ENCODE data around the gene IDH3G. TPM values are rescaled to one million over a fixed set of nuclear protein-coding genes. Genes with fewer than 3 reads are reported as not detected.

The IDH3G gene
- total RNA-seq, 1 experiment from 2014 or later, result 46.5 TPM

DNA sequence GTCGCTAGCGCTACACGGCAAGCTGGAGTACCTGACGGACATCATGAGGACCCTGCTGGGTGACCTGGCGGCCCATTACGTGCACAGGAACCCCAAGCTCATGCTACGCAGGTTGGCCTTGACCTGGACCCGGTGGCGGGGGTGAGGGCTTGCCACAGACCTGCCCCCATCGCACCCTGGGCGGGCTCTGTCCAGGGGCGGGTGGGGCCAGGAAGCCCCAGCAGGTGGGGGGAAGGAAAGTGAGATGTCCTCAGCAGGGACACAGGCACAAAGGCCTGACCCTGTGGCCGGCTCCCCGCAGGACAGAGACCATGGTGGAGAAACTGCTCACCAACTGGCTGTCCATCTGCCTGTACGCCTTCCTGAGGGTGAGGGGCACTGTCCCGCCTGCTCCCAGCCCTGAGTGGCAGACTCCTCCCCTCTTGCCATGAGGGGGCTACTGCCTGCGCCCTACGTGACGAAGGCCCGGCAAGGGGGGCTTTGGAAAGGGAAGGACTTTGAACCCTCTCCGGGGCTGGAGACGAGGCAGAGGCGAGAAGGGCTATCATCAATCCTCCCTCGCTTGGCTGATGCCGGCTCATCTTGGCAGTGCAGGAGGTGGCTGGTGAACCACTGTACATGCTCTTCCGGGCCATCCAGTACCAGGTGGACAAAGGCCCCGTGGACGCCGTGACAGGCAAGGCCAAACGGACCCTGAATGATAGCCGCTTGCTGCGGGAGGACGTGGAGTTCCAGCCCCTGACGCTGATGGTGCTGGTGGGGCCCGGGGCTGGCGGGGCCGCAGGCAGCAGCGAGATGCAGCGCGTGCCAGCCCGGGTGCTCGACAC is 18.7 kb downstream of the IDH3G start:
- H3K9me2 ChIP-seq (replicated peaks; ENCODE audit: insufficient read depth, low read length), result no peaks in the 10 kb centered on the region
- H3K27ac ChIP-seq (ENCODE audit: low read length), result no peak overlapping the region
- H3K36me3 ChIP-seq (ENCODE audit: insufficient read depth, low read length), result no peaks in the 10 kb centered on the region
- H3K4me2 ChIP-seq (ENCODE audit: low read depth, low read length, poor library complexity, severe bottlenecking), result no peak overlapping the region
- H3K4me3 ChIP-seq (ENCODE audit: low read length), result no peak overlapping the region
- H3K27me3 ChIP-seq (ENCODE audit: low read length), result no peaks in the 10 kb centered on the region
- no peak for DNase-seq
- H3K79me2 ChIP-seq (ENCODE audit: low read length), result no peaks in the 10 kb centered on the region
- H4K20me1 ChIP-seq (ENCODE audit: insufficient read depth, low read depth, low read length), result no peaks in the 10 kb centered on the region
- H3K9ac ChIP-seq (ENCODE audit: low read length), result no peak overlapping the region
- H3K9me3 ChIP-seq (ENCODE audit: low read length), result no peaks in the 10 kb centered on the region
- H2AFZ ChIP-seq (ENCODE audit: low read length), result no peak overlapping the region
- no peaks in the 10 kb centered on the region for H3K4me1 ChIP-seq (ENCODE audit: low read length)

DNA sequence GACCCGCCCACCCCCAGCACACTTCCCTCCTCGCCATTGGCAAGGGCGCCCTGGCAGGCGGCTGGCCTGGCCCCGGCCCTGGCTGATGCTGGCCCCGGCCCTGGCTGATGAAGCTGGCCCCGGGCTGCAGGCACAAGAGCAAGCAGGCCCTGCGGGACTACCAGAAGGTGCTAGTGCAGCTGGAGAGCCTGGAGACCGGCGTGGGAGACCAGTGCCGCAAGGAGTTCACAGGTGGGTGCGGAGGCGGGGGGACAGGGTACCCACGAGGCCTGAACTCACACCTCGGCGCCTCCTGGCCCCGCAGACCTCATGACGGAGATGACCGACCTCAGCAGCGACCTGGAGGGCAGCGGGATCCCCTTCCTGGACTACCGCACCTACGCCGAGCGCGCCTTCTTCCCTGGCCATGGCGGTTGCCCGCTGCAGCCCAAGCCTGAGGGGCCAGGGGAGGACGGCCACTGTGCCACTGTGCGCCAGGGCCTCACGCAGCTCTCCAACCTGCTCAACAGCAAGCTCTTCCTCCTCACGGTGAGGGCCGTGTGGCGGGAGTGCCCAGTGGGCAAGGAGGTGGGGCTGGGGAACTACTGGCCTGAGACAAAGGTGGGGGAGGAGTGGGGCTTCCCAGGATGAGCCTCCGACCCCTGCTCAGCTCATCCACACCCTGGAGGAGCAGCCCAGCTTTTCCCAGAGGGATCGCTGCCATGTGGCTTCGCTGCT is 19.4 kb downstream of the IDH3G start:
- no peak overlapping the region for H3K9ac ChIP-seq (ENCODE audit: low read length)
- H3K79me2 ChIP-seq (ENCODE audit: low read length), result no peaks in the 10 kb centered on the region
- no peak overlapping the region for H3K27ac ChIP-seq (ENCODE audit: low read length)
- no peaks in the 10 kb centered on the region for H4K20me1 ChIP-seq (ENCODE audit: insufficient read depth, low read depth, low read length)
- no peak for DNase-seq
- H3K4me3 ChIP-seq (ENCODE audit: low read length), result no peak overlapping the region
- no peaks in the 10 kb centered on the region for H3K4me1 ChIP-seq (ENCODE audit: low read length)
- H3K36me3 ChIP-seq (ENCODE audit: insufficient read depth, low read length), result no peaks in the 10 kb centered on the region
- H2AFZ ChIP-seq (ENCODE audit: low read length), result no peak overlapping the region
- H3K27me3 ChIP-seq (ENCODE audit: low read length), result no peaks in the 10 kb centered on the region
- no peak overlapping the region for H3K4me2 ChIP-seq (ENCODE audit: low read depth, low read length, poor library complexity, severe bottlenecking)
- H3K9me2 ChIP-seq (replicated peaks; ENCODE audit: insufficient read depth, low read length), result no peaks in the 10 kb centered on the region
- no peaks in the 10 kb centered on the region for H3K9me3 ChIP-seq (ENCODE audit: low read length)

DNA sequence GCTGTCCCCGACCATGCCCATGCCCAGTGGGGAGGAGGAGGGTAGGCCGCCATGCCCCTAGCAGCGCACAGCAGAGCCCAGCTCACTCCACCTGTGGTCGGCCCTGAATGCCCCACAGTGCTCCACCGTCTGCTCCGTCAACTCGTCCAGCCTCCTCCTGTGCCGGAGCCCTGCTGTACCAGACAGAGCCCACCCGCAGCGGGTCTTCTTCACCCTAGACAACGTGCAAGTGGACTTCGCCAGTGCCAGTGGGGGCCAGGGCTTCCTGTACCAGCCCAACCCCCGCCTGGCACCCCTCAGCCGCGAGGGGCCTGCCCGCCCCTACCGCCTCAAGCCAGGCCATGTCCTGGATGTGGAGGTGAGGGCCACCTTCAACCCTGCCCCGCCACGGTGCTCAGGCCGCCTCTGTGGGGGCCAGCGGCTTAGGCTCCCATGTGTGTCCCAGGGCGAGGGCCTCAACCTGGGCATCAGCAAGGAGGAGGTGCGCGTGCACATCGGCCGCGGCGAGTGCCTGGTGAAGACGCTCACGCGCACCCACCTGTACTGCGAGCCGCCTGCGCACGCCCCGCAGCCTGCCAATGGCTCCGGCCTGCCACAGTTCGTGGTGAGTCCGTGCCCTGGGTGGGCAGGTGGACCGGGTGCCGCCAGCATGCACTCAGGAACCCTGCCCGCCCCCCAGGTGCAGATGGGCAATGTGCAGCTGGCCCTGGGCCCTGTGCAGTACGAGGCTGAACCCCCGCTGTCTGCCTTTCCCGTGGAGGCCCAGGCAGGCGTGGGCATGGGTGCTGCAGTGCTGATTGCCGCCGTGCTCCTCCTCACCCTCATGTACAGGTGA is 20.2 kb downstream of the IDH3G start:
- no peak overlapping the region for H3K9ac ChIP-seq (ENCODE audit: low read length)
- no peaks in the 10 kb centered on the region for H3K79me2 ChIP-seq (ENCODE audit: low read length)
- no peaks in the 10 kb centered on the region for H3K36me3 ChIP-seq (ENCODE audit: insufficient read depth, low read length)
- H3K4me1 ChIP-seq (ENCODE audit: low read length), result no peaks in the 10 kb centered on the region
- H3K9me2 ChIP-seq (replicated peaks; ENCODE audit: insufficient read depth, low read length), result no peaks in the 10 kb centered on the region
- H3K27ac ChIP-seq (ENCODE audit: low read length), result no peak overlapping the region
- no peaks in the 10 kb centered on the region for H4K20me1 ChIP-seq (ENCODE audit: insufficient read depth, low read depth, low read length)
- no peaks in the 10 kb centered on the region for H3K9me3 ChIP-seq (ENCODE audit: low read length)
- no peak overlapping the region for H2AFZ ChIP-seq (ENCODE audit: low read length)
- DNase-seq, result no peak
- H3K27me3 ChIP-seq (ENCODE audit: low read length), result no peaks in the 10 kb centered on the region
- H3K4me3 ChIP-seq (ENCODE audit: low read length), result no peak overlapping the region
- no peak overlapping the region for H3K4me2 ChIP-seq (ENCODE audit: low read depth, low read length, poor library complexity, severe bottlenecking)

DNA sequence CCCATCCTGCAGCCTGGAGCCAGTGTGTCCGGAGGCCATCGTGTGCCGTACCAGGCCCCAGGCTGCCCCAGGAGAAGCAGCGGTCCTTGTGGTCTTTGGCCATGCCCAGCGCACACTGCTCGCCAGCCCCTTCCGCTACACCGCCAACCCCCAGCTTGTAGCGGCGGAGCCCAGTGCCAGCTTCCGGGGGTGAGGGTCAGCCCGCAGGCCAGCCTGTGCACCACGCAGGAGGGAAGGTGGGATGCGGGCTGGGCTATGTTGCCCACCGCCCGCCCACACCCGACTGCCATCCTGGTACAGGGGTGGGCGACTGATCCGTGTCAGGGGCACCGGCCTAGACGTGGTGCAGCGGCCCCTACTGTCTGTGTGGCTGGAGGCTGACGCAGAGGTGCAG is 21.0 kb downstream of the IDH3G start:
- Histone ChIP-seq H3K9me3 (ENCODE audit: low read length) (no peaks in the 10 kb centered on the region), H3K36me3 (ENCODE audit: insufficient read depth, low read length) (no peaks in the 10 kb centered on the region), H3K9ac (ENCODE audit: low read length) (no peak overlapping the region), H3K9me2 (replicated peaks; ENCODE audit: insufficient read depth, low read length) (no peaks in the 10 kb centered on the region), H2AFZ (ENCODE audit: low read length) (no peak overlapping the region), H3K79me2 (ENCODE audit: low read length) (no peaks in the 10 kb centered on the region), H3K4me1 (ENCODE audit: low read length) (no peaks in the 10 kb centered on the region), H3K27ac (ENCODE audit: low read length) (no peak overlapping the region), H3K4me2 (ENCODE audit: low read depth, low read length, poor library complexity, severe bottlenecking) (no peak overlapping the region), H3K4me3 (ENCODE audit: low read length) (no peak overlapping the region), H4K20me1 (ENCODE audit: insufficient read depth, low read depth, low read length) (no peaks in the 10 kb centered on the region), H3K27me3 (ENCODE audit: low read length) (no peaks in the 10 kb centered on the region)
- no peak for DNase-seq

DNA sequence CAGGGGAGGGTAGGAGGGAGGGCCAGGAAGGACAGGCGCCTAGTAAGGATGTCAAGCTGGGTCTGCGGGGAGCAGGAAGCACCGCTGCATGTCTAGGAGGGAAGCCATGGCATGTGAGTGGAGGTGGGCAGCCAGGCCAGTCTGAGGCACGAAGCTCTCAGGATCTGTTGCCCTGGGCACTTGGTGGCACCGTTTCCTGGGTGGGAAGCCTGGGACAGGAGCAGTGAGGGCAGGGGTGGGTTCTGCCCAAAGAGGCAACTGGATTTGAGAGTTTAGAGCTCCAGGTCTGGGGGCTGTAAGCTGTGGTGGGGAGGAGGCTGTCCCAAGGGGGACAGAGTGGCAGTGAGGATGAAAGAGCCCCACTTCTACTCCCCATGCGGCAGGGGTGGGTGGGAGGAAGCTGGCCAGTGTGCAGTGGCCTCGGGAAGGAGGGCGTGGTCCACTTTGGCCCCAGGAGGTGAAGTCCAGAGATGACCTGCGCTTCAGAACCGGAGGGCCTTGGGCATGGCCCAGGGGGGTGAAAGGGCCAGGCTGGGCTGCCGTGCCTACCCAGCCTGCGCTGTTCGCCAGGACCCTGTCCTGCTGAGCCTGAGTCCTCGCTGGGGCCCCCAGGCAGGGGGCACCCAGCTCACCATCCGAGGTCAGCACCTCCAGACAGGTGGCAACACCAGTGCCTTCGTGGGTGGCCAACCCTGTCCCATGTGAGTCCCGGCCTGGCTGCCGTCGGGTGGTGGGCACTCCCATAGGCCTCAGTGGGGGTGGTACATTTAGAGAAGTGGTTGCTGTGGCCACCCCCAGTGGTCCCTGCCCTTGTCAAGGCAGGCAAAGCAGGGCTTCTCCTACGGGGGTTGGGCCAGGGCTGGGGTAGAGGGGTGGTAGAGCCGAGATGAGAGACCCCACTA is 21.6 kb downstream of the IDH3G start:
- H3K4me2 ChIP-seq (ENCODE audit: low read depth, low read length, poor library complexity, severe bottlenecking), result no peak overlapping the region
- H2AFZ ChIP-seq (ENCODE audit: low read length), result no peak overlapping the region
- no peaks in the 10 kb centered on the region for H3K4me1 ChIP-seq (ENCODE audit: low read length)
- no peaks in the 10 kb centered on the region for H3K27me3 ChIP-seq (ENCODE audit: low read length)
- no peaks in the 10 kb centered on the region for H3K79me2 ChIP-seq (ENCODE audit: low read length)
- no peaks in the 10 kb centered on the region for H3K36me3 ChIP-seq (ENCODE audit: insufficient read depth, low read length)
- H3K9ac ChIP-seq (ENCODE audit: low read length), result no peak overlapping the region
- no peak for DNase-seq
- H3K9me2 ChIP-seq (replicated peaks; ENCODE audit: insufficient read depth, low read length), result no peaks in the 10 kb centered on the region
- no peak overlapping the region for H3K4me3 ChIP-seq (ENCODE audit: low read length)
- no peaks in the 10 kb centered on the region for H3K9me3 ChIP-seq (ENCODE audit: low read length)
- H3K27ac ChIP-seq (ENCODE audit: low read length), result no peak overlapping the region
- no peaks in the 10 kb centered on the region for H4K20me1 ChIP-seq (ENCODE audit: insufficient read depth, low read depth, low read length)

DNA sequence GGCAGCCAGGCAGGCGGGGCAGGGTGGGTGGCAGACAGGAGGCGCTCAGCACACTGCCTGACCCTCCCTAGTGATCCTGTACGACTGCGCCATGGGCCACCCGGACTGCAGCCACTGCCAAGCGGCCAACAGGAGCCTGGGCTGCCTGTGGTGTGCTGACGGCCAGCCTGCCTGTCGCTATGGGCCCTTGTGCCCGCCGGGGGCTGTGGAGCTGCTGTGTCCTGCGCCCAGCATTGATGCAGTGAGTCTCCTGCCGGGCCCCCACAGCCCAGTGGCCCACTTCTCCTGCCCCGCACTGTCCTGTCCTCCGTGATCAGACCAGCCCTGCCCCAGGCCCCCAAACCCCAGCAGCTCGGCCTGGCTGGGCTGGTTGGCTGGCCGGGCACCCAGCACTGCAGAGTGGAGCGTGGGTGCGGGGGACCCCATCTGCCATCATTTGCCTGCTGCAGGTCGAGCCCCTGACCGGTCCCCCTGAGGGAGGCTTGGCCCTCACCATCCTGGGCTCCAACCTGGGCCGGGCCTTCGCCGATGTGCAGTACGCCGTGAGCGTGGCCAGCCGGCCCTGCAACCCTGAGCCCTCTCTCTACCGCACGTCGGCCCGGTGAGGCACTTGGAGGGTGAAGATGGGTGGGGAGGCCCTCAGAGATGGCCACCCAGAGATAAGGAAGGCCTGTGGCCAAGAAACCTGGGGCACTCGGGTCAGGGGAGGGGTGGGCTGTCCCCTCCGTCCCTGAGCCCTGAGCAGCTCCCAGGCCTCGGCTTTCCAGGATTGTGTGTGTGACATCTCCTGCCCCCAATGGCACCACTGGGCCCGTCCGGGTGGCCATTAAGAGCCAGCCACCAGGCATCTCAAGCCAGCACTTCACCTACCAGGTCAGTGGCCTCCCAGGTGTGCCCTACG is 22.5 kb downstream of the IDH3G start:
- H3K36me3 ChIP-seq (ENCODE audit: insufficient read depth, low read length), result no peaks in the 10 kb centered on the region
- H3K9ac ChIP-seq (ENCODE audit: low read length), result no peak overlapping the region
- H2AFZ ChIP-seq (ENCODE audit: low read length), result no peak overlapping the region
- no peaks in the 10 kb centered on the region for H3K27me3 ChIP-seq (ENCODE audit: low read length)
- H3K4me2 ChIP-seq (ENCODE audit: low read depth, low read length, poor library complexity, severe bottlenecking), result no peak overlapping the region
- H3K4me1 ChIP-seq (ENCODE audit: low read length), result no peaks in the 10 kb centered on the region
- no peaks in the 10 kb centered on the region for H3K9me3 ChIP-seq (ENCODE audit: low read length)
- H3K4me3 ChIP-seq (ENCODE audit: low read length), result no peak overlapping the region
- H4K20me1 ChIP-seq (ENCODE audit: insufficient read depth, low read depth, low read length), result 0 out of 2 replicates have a peak, but pooled peaks cover 4% of the 10 kb centered on the region
- H3K27ac ChIP-seq (ENCODE audit: low read length), result no peak overlapping the region
- H3K79me2 ChIP-seq (ENCODE audit: low read length), result no peaks in the 10 kb centered on the region
- DNase-seq, result no peak
- H3K9me2 ChIP-seq (replicated peaks; ENCODE audit: insufficient read depth, low read length), result no peaks in the 10 kb centered on the region

Data from Karpas-422 (cell line).